Putamen (tissue), 1 donor: ENCODE data around the gene CAMK1D.

Experiments used
- DNase-seq: peaks from one replicate; pipeline ENCODE4 v3.0.0-alpha.2; 2016; ENCODE audit warnings: low spot score

The CAMK1D gene

GRCh38 chr10:12500381-12501303 lies 151.3 kb downstream of the CAMK1D start:
- no peak for DNase-seq

GRCh38 chr10:12501324-12501723 lies 152.0 kb downstream of the CAMK1D start:
- DNase-seq: no peak

GRCh38 chr10:12501841-12502525 lies 152.6 kb downstream of the CAMK1D start:
- DNase-seq: no peak

- no peak for DNase-seq
These were observed 153.4 kb downstream of the CAMK1D start for GRCh38 chr10:12502526-12503274.

- no peak for DNase-seq
These were observed 154.0 kb downstream of the CAMK1D start for GRCh38 chr10:12503311-12503710.

GRCh38 chr10:12504176-12504575 lies 154.8 kb downstream of the CAMK1D start:
- DNase-seq: no peak

- DNase-seq: no peak
These were observed 155.3 kb downstream of the CAMK1D start for GRCh38 chr10:12504628-12505027.

- DNase-seq: peak; percentile 61
These were observed 156.3 kb downstream of the CAMK1D start for GRCh38 chr10:12505683-12506082.

- no peak for DNase-seq
These were observed 158.0 kb downstream of the CAMK1D start for GRCh38 chr10:12507165-12507850.

GRCh38 chr10:12508165-12508564 lies 158.8 kb downstream of the CAMK1D start:
- no peak for DNase-seq

- no peak for DNase-seq
These were observed 159.9 kb downstream of the CAMK1D start for GRCh38 chr10:12509016-12509793.

GRCh38 chr10:12509794-12510100 lies 160.4 kb downstream of the CAMK1D start:
- no peak for DNase-seq

- peak; percentile 56 for DNase-seq
These were observed 161.2 kb downstream of the CAMK1D start for GRCh38 chr10:12510501-12510941.

GRCh38 chr10:12510984-12511383 lies 161.6 kb downstream of the CAMK1D start:
- no peak for DNase-seq

GRCh38 chr10:12511651-12512050 lies 162.3 kb downstream of the CAMK1D start:
- DNase-seq: no peak

- no peak for DNase-seq
These were observed 163.1 kb downstream of the CAMK1D start for GRCh38 chr10:12512332-12513002.

GRCh38 chr10:12513003-12513365 lies 163.6 kb downstream of the CAMK1D start:
- no peak for DNase-seq

GRCh38 chr10:12513775-12514673 lies 164.7 kb downstream of the CAMK1D start:
- no peak for DNase-seq

GRCh38 chr10:12518024-12518423 lies 168.7 kb downstream of the CAMK1D start:
- no peak for DNase-seq

- DNase-seq: no peak
These were observed 172.1 kb downstream of the CAMK1D start for GRCh38 chr10:12521423-12521822.
